ENCODE data around the gene ACTG2.
"Not testable (repeated sequence)": the region's sequence is repeated elsewhere in the genome, so short reads cannot be mapped to it uniquely, and the experiment has no call there.

ACTG2 gene

GRCh38 chr2:73892631-73893329, at the start of gene ACTG2:
Gene ACTG2 (plus strand): TSS chr2:73893008. CDS start chr2:73901312, 8,304 bp downstream.
- no peak for DNase-seq

DNA sequence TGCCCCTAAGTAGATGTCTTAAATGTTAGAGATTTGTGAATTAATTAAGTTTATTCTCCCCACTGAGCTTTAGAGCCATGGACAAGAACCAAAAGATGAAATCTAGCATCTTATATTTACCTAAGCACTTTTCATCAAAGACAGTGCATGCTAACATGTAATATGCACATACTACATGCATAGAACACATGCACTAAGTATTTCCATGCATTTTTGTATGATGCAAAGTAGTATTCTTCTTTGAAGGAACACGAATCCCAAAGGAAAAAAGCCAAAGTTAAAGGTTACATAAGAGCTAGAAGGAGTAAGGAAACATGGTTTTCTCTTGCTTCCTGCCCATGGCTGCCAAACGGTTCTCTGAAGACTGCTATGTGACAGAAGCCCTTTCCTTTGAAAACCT, 48.7 kb upstream of the ACTG2 start:
- no peak for DNase-seq

DNA sequence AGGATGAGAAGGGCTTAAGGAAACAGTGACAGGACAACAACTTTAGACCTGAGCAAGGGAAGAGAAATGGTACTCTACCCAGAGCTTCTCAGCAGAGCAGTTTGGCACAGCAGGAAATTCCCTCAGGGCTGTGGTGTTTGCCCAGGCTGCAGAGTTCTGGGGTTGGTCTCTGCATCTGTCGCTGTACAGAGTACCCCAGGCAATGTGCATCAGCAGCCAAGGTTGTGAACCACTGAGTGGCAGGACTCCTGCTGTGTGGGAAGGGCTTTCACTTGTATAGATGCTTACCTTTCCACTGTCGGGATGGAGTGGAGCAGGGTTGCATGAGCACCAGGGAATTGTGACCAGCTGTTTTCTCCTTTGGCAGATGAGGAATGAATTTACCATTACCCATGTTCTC, 42.8 kb upstream of the ACTG2 start:
- DNase-seq: no peak

GRCh38 chr2:73851274-73851673, 41.5 kb upstream of the ACTG2 start:
- DNase-seq: no peak

- DNase-seq: no peak
These were observed 40.8 kb upstream of the ACTG2 start for GRCh38 chr2:73852020-73852419.

- no peak for DNase-seq
These were observed 37.3 kb upstream of the ACTG2 start for GRCh38 chr2:73855526-73855925.

DNA sequence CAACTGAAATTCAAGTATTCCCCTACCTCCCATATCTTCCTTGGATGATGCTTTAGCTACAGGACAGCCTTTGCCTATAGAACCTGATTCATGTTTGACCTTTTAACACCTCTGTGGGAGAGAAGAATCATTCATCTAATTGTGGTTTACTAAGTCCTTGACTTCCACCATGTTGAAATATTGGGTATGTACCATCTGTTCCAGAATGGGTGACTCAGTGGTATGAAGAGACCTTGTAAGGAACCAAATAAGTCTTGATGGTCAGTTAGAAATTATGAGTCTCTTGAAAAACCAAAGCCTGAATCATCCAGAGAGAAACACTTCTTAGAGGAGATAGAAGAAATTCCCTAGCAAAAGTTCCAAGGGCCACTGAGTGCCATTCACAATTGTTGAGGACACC, 36.6 kb upstream of the ACTG2 start:
- DNase-seq: no peak

DNA sequence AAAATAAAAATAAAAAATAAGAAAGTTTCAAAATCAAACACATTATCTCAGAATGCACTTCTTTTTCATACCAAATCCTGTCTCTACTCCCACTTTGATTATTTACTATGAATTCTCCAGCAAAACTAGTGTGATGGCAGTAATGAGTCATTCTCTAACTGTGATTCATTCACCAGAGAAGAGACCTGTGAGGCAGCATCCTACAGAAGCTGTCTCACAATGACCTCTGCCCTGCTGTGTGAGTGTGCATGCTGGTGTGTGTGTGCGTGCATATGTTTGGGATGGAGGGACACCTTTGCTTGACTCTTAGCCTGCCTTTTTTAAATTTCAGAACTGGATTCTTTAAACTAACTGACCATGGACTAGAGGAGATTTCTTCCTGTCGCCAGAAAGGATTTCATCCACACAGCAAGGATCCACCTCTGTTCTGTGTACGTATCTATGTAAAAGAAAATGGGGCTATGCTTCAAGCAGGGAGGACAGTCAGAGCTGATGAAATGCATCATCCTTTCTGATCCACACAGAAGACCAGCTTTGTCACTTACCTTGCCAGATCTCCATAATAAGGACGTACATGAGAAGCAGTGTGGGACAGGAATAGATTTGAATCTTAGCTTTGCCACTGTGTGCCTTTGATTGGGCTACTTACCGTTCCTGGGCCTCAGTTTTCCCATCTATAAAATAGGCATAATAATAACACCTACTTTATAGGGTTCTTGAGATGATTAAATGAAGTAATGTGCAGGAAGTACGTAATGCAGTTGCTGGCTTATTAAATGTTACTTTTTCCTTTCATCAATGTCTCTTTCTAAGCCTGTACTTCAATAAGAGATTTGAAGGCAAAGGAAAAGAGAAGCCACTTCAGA, 32.9 kb upstream of the ACTG2 start:
- no peak for DNase-seq

GRCh38 chr2:73862987-73863386, 29.8 kb upstream of the ACTG2 start:
- DNase-seq: no peak

DNA sequence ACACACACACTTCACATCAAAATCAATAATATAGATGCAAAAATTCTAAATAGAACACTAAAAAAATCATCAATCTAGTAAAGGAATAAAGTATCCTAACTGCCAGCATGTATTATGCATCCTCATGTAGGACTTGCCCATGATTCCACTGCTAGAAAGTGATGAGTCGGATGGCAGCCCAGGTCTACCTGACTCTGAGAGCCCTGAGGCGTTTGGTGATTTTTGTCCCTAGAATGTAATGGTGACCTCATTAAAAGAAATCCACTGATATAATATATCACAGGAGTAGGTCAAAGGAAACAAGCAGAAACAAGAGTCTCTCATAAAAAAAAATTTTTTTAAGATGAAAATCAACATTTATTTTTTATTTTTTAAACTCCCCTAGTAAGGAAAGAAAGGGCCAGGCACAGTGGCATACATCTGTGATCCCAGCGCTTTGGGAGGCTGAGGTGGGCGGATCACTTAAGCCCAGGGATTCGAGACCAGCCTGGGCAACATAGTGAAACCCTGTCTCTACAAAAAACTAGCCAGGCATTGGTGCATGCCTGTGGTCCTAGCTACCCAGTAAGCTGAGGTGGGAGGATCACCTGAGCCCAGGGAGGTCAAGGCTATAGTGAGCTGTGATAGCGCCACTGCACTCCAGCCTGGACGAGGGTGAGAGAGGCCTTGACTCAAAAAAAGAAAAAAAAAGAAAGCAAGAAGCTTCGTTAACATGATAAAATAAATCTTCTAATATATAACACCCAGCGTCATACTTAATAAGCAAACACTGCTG, 24.4 kb upstream of the ACTG2 start:
- DNase-seq: no peak

GRCh38 chr2:73870084-73870483, 22.7 kb upstream of the ACTG2 start:
- DNase-seq: no peak

DNA sequence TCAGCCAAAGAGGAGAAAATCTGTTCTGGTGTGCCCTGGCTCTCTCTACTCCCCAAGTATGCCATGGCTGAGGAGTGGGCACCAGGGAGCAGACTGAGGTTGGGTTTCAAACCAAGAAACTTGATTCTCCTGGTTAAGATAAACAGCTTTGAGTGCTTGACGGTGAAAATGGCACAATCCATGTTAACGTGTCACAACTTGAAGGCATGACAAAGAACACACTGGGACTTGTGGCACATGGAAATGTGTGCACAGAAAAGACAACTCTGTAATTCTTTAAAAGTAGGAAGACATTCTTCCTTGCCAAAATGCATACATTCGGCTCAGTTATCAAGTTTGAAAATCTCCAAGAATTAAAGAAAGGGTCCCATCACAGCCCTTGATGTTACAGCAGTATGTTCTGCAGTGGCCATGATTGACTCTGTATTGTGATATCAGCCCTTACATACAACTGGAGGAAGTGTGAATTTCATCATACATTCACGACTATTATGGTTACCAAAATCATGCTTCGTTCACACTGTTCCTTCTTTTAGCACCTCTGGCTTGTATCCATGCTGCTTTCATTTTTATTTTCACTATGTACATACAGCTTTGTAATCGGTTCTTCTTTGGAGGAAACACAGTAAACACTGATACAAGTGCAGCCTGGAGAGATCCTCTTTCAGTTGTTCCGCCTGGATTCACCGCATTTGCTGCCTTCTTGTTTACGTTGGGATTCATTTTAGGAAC, 15.6 kb upstream of the ACTG2 start:
- DNase-seq: no peak

- DNase-seq: not testable (repeated sequence)
These were observed 14.8 kb upstream of the ACTG2 start for GRCh38 chr2:73877984-73878383.

DNA sequence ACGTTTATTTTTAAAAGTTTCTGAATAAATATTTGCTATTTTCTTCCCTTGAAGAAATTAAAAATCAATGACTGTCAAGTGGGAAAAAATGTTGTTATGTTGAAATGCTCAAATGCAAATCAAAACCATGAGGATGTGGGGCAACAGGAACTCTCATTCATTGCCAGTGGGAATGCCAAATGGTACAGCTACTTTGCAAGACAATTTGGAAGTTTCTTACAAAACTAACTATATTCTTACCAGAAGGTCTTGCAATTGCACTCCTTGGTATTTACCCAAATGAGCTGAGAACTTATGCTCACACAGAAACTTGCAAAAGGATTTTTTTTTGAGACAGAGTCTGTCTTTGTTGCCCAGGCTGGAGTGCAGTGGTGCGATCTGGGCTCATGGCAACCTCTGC, 7.4 kb upstream of the ACTG2 start:
- no peak for DNase-seq

GRCh38 chr2:73886357-73886756, 6.5 kb upstream of the ACTG2 start:
- DNase-seq: no peak

GRCh38 chr2:73887596-73888353, 5.0 kb upstream of the ACTG2 start:
- DNase-seq: not testable (repeated sequence)

DNA sequence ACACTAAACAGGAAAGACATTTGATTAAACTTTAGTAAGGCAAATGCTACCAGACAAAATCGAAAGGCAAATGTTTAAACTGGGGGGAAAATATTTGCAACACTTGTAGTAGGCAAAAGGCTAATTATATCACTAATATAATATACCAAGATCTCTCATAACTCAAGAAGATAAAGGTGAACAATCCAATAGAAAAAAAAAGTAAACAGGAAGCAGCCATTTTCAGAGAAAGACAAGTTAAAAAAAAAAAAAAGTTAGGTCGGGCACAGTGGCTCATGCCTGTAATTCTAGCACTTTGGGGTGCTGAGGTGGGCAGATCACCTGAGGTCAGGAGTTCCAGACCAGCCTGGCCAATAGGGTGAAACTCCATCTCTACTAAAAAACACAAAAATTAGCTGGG, 4.4 kb upstream of the ACTG2 start:
- DNase-seq: no peak

- DNase-seq: no peak
These were observed 3.6 kb upstream of the ACTG2 start for GRCh38 chr2:73889206-73889605.

GRCh38 chr2:73890301-73891092, 2.3 kb upstream of the ACTG2 start:
- no peak for DNase-seq

- no peak for DNase-seq
These were observed 1.4 kb upstream of the ACTG2 start for GRCh38 chr2:73891276-73891901.
